ENCODE results near the gene WDR46.

The WDR46 gene

GRCh38 chr6:33237741-33238140, 51.3 kb downstream of the WDR46 start:
- H3K4me1 ChIP-seq (ENCODE audit: control extremely low read depth in 1 of 4, control insufficient read depth in 4 of 4, insufficient read depth in 4 of 4, low read length in 3 of 4), result peaks cover 0 to 1% (median 0%) of the 10 kb centered on the region in 4 experiments
- CTCF ChIA-PET, result interaction anchor here (1.1 to 3.0 kb wide), 5 partner anchors 9 to 119 kb away, joined by 3 to 15 read pairs (median 5); no protein-coding TSS in a partner anchor
- no peak overlapping the region for H3K27ac ChIP-seq (ENCODE audit: insufficient read depth in 1 of 2, low read depth in 1 of 2, low read length in 2 of 2, poor library complexity in 1 of 2, severe bottlenecking in 2 of 2)
- H3K4me3 ChIP-seq (ENCODE audit: control insufficient read depth in 1 of 7, extremely low read depth in 1 of 7, insufficient read depth in 4 of 7, low read depth in 2 of 7, low read length in 6 of 7), result no peak overlapping the region
- WGBS (ENCODE audit: insufficient coverage), result 88% methylated on average over 1 of the region's 2 CpGs
- no peaks in the 10 kb centered on the region for H3K36me3 ChIP-seq (ENCODE audit: control insufficient read depth in 4 of 4, insufficient read depth in 4 of 4, low read length in 3 of 4)
- peaks cover 0 to 7% (median 0%) of the 10 kb centered on the region in 5 experiments for H3K27me3 ChIP-seq (replicated peaks in 2 of 5; ENCODE audit: control insufficient read depth in 4 of 5, insufficient read depth in 5 of 5, low read length in 4 of 5)
- POLR2A ChIA-PET, result no interaction called here
- no peak for DNase-seq
- H3K9me3 ChIP-seq (ENCODE audit: control extremely low read depth in 1 of 5, control insufficient read depth in 4 of 5, insufficient read depth in 2 of 5, low read depth in 1 of 5, low read length in 4 of 5), result no peaks in the 10 kb centered on the region

- ChIA-PET CTCF (interaction anchor here (1.1 to 2.6 kb wide), 4 partner anchors 11 to 75 kb away, joined by 3 to 8 read pairs (median 4); partner anchors contain the start of gene RING1), POLR2A (no interaction called here)
- peaks cover 0 to 7% (median 0%) of the 10 kb centered on the region in 5 experiments for H3K27me3 ChIP-seq (replicated peaks in 2 of 5; ENCODE audit: control insufficient read depth in 4 of 5, insufficient read depth in 5 of 5, low read length in 4 of 5)
Measured at GRCh38 chr6:33236852-33237251, 52.2 kb downstream of the WDR46 start.

GRCh38 chr6:33236328-33236727, 52.7 kb downstream of the WDR46 start:
- DNase-seq, result no peak
- ChIA-PET POLR2A (no interaction called here), CTCF (interaction anchor here (1.0 to 2.1 kb wide), 4 partner anchors 12 to 38 kb away, joined by 3 to 10 read pairs (median 4); partner anchors contain the start of gene RING1)
- Histone ChIP-seq H3K4me3 (ENCODE audit: control insufficient read depth in 1 of 7, extremely low read depth in 1 of 7, insufficient read depth in 4 of 7, low read depth in 2 of 7, low read length in 6 of 7) (no peak overlapping the region), H3K4me1 (ENCODE audit: control extremely low read depth in 1 of 4, control insufficient read depth in 4 of 4, insufficient read depth in 4 of 4, low read length in 3 of 4) (no peaks in the 10 kb centered on the region), H3K27me3 (replicated peaks in 2 of 5; ENCODE audit: control insufficient read depth in 4 of 5, insufficient read depth in 5 of 5, low read length in 4 of 5) (peaks cover 0 to 7% (median 0%) of the 10 kb centered on the region in 5 experiments), H3K27ac (ENCODE audit: insufficient read depth in 1 of 2, low read depth in 1 of 2, low read length in 2 of 2, poor library complexity in 1 of 2, severe bottlenecking in 2 of 2) (no peak overlapping the region), H3K36me3 (ENCODE audit: control insufficient read depth in 4 of 4, insufficient read depth in 4 of 4, low read length in 3 of 4) (no peaks in the 10 kb centered on the region), H3K9me3 (ENCODE audit: control extremely low read depth in 1 of 5, control insufficient read depth in 4 of 5, insufficient read depth in 2 of 5, low read depth in 1 of 5, low read length in 4 of 5) (no peaks in the 10 kb centered on the region)

More at GRCh38 chr6:33236852-33237251, 52.2 kb downstream of the WDR46 start:
- no peak overlapping the region for H3K27ac ChIP-seq (ENCODE audit: insufficient read depth in 1 of 2, low read depth in 1 of 2, low read length in 2 of 2, poor library complexity in 1 of 2, severe bottlenecking in 2 of 2)
- H3K4me3 ChIP-seq (ENCODE audit: control insufficient read depth in 1 of 7, extremely low read depth in 1 of 7, insufficient read depth in 4 of 7, low read depth in 2 of 7, low read length in 6 of 7), result no peak overlapping the region
- DNase-seq, result no peak
- no peaks in the 10 kb centered on the region for H3K9me3 ChIP-seq (ENCODE audit: control extremely low read depth in 1 of 5, control insufficient read depth in 4 of 5, insufficient read depth in 2 of 5, low read depth in 1 of 5, low read length in 4 of 5)
- H3K4me1 ChIP-seq (ENCODE audit: control extremely low read depth in 1 of 4, control insufficient read depth in 4 of 4, insufficient read depth in 4 of 4, low read length in 3 of 4), result peaks cover 0 to 1% (median 0%) of the 10 kb centered on the region in 4 experiments
- 98% methylated on average over 5 of the region's 6 CpGs for WGBS (ENCODE audit: insufficient coverage)
- no peaks in the 10 kb centered on the region for H3K36me3 ChIP-seq (ENCODE audit: control insufficient read depth in 4 of 4, insufficient read depth in 4 of 4, low read length in 3 of 4)

- ChIA-PET POLR2A (no interaction called here), CTCF (interaction anchor here (0.6 to 2.1 kb wide), 5 partner anchors 10 to 44 kb away, joined by 3 to 10 read pairs (median 4); partner anchors contain the start of gene RING1)
- no peak overlapping the region for H3K27ac ChIP-seq (ENCODE audit: insufficient read depth in 1 of 2, low read depth in 1 of 2, low read length in 2 of 2, poor library complexity in 1 of 2, severe bottlenecking in 2 of 2)
Measured at GRCh38 chr6:33235221-33235634, 53.8 kb downstream of the WDR46 start.

More at GRCh38 chr6:33235221-33235634, 53.8 kb downstream of the WDR46 start:
- DNase-seq, result no peak
- H3K36me3 ChIP-seq (ENCODE audit: control insufficient read depth in 4 of 4, insufficient read depth in 4 of 4, low read length in 3 of 4), result no peaks in the 10 kb centered on the region
- H3K4me3 ChIP-seq (ENCODE audit: control insufficient read depth in 1 of 7, extremely low read depth in 1 of 7, insufficient read depth in 4 of 7, low read depth in 2 of 7, low read length in 6 of 7), result no peak overlapping the region
- 81% methylated on average over 2 of the region's 6 CpGs for WGBS (ENCODE audit: insufficient coverage)
- peaks cover 0 to 7% (median 0%) of the 10 kb centered on the region in 5 experiments for H3K27me3 ChIP-seq (replicated peaks in 2 of 5; ENCODE audit: control insufficient read depth in 4 of 5, insufficient read depth in 5 of 5, low read length in 4 of 5)
- H3K4me1 ChIP-seq (ENCODE audit: control extremely low read depth in 1 of 4, control insufficient read depth in 4 of 4, insufficient read depth in 4 of 4, low read length in 3 of 4), result no peaks in the 10 kb centered on the region
- H3K9me3 ChIP-seq (ENCODE audit: control extremely low read depth in 1 of 5, control insufficient read depth in 4 of 5, insufficient read depth in 2 of 5, low read depth in 1 of 5, low read length in 4 of 5), result no peaks in the 10 kb centered on the region
